NCI-H510A treated with DMSO at 0.1 percent for 48 hours (cell line): ENCODE measurements around the gene MYADM.

Source experiments
- DNase-seq: peaks from one replicate; lab custom pipeline; 2025; lab: John Stamatoyannopoulos, UW

MYADM gene

GRCh38 chr19:53885036-53885435 lies 17.4 kb downstream of the MYADM start:
- DNase-seq, result no peak

DNA sequence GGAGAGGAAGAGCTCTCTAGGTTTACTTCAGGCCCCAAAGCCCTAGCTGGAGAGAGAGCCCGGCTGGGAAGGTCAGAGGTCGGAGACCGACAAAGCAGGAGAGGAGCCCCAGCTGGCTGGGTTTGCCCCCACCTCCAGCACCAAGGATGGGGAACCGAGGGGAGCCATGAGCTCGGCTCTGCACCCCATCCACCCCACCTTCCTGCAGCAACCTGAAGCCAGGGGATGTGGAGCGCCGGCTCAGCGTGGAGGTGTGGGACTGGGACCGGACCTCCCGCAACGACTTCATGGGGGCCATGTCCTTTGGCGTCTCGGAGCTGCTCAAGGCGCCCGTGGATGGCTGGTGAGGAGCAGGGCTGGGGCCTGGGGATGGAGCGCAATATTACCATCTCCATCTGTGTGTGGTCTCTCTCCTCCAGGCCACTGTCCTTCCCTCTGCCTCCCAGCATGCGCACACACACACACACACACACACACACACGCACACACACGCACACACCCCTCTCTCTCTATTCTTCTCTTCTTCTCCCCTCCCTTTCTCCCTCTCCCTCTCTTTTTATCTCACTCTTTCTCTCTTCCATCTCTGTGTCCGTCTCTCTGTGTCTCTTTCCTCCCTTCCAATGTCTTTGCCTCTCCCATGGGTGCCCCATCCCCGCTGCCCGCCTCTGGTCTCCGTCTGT lies 24.8 kb downstream of the MYADM start:
- DNase-seq, result no peak

- DNase-seq, result no peak
Observed at GRCh38 chr19:53892981-53893325, 25.3 kb downstream of the MYADM start.

DNA sequence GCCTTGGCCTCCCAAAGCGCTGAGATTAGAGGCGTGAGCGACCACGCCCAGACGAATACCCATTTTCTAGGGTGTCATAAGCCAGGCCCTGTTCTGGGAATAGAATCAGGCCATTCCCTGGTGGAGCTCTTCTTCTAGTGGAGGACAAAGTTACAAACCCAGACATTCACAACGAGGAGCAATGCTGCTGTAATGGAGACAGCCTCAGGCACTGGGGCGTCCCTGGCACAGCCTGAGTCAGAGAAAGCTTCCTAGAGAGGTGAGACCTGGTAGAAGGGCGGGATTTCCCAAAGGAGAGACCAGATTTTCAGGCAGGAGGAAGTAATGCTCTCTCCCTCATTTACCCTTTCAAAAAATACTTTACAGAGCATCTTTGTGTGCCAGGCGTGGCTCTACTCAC lies 27.0 kb downstream of the MYADM start:
- DNase-seq, result no peak

DNA sequence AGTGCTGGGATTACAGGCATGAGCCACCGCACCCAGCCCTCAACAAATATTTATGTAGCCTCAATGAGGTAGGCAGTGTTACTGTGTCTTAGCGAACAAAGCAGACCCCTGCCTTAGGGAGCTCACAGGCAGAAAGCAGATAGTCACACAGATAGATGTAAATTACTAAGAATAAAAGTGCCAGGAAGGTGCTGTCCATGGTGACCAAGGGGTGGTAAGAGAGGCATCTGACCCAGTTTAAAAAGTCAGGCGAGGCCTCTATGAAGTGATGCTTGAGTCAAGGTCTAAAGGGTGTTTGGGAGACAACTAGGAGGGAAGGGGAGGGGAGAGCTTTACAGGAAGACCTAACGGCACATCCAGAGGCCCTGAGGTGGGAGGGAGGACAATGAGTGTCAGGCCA lies 29.0 kb downstream of the MYADM start:
- DNase-seq, result no peak

DNA sequence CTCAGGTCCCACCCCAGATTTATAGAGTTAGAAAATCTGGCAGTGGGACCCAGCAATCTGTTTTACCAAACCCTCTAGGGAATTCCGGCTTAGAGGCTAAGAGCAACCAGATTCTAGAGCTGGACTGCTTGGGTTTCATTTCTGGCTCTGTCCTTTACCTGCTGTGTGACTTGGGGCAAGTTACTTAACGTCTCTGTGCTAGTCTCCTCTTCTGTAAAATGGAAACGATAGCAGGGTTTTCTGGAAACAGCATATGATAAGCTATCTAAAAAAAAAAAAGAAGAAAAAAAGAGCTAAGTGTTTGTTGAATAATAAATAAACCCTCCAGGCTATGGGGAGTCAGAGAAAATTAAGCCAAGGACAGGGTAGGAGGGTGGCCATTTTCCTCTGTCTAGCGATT lies 29.8 kb downstream of the MYADM start:
- no peak for DNase-seq

- DNase-seq, result no peak
Observed at GRCh38 chr19:53898166-53898565, 30.5 kb downstream of the MYADM start.

- no peak for DNase-seq
Observed at GRCh38 chr19:53898636-53899341, 31.1 kb downstream of the MYADM start.

- no peak for DNase-seq
Observed at GRCh38 chr19:53900191-53900860, 32.6 kb downstream of the MYADM start.

DNA sequence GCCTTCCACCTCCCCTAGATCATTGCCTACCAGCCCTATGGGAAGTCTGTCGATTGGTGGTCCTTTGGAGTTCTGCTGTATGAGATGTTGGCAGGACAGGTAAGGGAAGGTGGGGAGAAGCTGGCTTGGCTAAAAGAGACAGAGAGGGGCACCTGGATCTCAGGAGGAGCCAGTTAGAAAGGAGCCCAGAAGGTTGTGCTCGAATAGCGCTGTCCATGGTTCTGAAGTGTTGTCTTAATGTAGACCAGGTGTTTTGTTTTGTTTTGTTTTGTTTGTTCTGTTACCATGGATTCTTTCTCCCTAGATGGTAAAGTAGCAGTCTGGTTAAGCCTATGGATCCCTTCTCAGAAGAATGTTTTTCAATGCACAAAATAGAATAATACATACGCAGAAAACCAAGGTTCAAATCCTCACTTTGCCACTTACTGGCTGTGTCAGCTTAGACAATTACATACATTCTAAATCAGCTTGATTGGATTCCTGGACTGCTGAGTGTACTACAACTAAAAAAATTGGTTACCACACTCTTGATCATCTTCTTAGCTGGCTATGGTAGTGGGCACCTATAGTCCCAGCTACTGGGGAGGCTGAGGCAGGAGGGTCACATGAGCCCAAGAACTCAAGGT lies 35.5 kb downstream of the MYADM start:
- DNase-seq, result no peak

DNA sequence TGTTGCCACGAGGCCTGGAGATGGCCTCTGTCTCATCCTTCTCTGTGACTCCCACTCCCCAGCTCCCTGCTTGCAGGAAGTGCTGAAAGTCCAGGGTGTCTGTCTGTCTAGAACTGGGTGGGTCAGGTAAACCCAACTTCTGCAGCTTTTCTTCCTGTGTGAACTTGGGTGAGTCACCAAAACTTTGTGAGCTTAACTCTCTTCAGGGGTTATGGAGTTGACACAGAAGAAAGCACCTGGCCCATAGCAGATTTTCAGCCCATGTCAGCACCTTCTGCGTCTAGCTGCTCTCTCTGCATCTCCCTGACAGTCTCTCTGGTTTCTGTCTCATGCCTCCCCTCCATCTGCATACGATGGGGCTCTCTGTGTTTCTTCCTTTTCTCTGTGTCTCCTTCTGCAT lies 37.2 kb downstream of the MYADM start:
- no peak for DNase-seq

- DNase-seq, result no peak
Observed at GRCh38 chr19:53905787-53906186, 38.1 kb downstream of the MYADM start.

DNA sequence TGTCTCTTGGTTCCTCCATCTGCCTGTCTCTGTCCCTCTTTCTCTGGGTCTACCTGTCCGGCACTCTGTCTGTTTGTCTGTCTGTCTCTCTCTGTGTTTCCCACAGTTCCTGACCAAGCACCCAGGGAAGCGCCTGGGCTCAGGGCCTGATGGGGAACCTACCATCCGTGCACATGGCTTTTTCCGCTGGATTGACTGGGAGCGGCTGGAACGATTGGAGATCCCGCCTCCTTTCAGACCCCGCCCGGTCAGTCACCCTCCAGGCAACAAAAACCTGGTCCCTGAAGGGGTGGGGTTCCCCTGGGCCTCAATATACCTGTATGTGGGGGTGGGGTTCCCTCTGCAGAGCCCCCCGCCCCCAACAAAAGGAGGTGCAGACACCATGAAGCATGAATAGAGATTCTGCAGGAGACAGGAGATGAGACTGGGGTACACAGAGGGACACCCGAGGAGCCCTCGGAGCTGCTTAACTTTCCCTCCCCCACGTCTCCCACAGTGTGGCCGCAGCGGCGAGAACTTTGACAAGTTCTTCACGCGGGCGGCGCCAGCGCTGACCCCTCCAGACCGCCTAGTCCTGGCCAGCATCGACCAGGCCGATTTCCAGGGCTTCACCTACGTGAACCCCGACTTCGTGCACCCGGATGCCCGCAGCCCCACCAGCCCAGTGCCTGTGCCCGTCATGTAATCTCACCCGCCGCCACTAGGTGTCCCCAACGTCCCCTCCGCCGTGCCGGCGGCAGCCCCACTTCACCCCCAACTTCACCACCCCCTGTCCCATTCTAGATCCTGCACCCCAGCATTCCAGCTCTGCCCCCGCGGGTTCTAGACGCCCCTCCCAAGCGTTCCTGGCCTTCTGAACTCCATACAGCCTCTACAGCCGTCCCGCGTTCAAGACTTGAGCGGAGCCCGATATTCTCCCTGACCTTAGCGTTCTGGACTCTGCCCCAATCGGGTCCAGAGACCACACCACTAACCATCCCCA lies 38.8 kb downstream of the MYADM start:
- no peak for DNase-seq

DNA sequence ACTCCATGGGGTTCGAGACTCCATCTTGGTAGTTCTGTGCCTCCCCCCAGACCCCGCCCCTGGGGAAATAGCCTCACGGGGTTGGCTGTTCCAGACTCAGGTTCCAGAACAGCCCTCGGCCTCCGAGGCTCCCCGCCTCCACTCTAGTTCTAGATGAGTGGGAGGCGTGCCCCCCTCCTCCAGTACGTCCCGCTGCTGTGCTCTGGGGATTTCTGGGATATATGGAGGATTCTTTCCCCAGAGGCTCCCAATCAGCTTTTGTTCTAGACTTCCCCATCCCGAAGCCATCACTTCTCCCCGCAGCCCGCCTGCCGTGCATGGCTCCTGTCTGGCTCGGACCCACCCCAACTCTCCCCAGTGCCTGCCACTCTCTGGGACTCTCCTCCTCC lies 39.5 kb downstream of the MYADM start:
- no peak for DNase-seq

GRCh38 chr19:53907690-53908089 lies 40.0 kb downstream of the MYADM start:
- no peak for DNase-seq

DNA sequence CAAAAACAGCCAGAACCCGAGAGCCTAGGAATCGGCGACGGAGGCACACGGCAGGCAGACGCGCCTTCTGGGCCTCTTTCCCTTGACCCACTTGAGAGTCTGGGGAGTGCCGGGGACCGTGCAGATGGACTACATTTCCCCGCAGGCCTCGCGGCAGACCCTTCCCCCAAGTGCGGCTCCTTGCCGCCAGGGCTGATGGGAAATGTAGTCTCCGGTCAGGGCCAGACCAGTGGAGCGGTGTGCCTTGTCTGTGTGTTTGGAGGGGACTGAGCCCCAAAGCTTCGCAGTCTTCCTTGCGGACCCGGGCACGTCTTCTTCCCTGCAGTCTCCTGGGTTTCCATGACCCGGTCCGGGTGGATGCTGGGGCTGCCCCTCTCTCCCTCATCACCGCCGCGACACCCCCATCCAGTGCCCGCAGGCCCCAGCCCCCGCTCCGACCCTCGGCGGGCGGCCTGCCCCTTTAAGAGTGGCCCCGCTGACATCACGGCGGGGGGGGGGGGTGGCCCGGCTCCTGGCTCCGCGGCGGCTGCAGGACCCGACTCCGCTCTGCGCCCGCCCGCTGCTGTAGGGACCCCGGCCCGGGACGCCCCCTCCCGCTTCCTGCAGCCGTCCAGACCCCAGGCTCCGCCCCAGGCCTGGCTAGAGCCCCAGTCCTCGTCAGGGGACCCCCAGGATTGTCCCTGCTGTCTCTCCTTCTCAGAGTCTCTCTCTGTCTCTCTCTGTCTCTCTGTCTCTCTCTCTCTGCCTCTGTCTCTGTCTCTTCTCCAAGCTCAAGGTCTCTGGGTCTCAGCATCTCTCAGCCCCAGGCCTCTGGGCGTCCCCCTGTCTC lies 40.6 kb downstream of the MYADM start:
- DNase-seq, result no peak

DNA sequence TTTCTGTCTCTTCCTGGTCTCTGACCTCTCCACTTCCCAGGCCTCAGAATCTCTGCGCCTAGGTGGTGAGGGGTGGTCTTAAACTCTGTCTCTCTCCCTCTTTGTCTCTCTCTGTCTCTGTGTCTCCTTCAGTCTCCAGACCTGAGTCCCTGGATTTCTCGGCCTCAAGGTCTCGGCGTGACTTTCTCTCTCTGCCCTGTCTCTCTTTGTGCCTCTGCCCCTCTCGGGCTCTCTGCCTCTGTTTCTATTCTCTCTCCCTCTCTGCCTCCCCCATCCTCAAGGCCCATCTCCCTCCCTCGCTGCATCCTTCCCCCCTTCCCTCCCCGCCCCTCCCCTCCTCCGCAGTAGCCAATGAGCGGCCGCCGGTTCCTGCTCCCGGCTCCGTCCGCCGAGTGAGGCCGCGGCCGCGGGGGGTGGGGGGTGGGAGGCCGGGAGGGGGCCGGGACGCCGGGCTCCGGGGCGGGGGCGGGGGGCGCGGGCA lies 41.3 kb downstream of the MYADM start, which contains the start of gene CACNG7:
Gene CACNG7 (plus strand): TSS at position 344 of the 481 bp plus-strand sequence. CDS start 3,554 bp downstream, outside the sequence.
- no peak for DNase-seq

DNA sequence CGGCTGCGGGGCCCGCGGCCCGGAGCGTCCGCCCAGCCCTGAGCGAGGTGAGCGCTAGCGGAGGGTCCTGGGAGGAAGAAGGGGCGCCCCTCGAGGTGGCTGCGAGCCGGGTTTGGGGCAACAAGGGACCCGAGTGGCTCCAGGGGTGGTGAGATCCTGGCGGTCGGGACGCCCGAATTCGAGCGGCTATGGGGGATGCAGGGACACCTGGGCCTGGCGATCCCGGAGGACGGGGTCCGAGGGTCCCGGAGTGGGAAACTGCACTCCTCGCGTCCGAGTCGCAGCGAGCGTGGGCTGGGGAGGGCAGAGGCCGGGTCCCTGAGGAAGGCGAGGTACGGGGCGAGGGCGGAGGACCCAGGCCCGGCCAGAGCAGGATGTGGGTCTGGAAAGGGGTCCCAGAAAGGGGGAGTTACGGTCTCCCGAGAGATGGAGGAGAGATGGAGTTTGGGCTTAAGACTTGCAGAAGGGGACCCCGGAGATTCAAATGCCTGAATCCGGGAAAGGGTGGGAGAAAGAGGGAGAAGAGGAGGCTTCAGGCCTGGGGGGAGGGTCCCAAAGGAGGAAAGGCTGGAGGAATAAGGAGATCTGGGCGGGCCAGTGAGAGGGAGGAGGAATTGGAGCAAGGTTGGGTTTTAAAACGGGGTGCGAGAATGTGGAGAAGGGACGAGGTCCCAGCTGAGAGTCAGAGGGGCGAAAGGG lies 41.9 kb downstream of the MYADM start:
- DNase-seq, result no peak

DNA sequence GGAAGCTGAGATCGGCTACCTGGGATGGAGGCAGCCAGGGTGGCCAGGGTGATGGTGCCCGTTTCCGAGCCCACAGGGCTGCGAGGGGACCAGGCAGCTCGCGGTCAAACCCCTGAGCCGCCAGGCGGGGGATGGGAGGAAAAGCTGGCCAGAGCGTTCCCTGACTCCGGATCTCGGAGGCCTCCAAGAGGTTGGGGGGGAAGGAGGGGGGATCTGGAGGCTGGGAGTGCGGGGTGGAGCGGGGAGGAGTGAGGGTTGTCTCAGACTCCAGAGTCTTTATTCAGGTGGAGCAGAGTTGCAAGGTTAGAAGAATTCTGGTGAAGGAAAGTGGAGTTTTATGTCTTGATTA lies 42.5 kb downstream of the MYADM start:
- DNase-seq, result no peak

DNA sequence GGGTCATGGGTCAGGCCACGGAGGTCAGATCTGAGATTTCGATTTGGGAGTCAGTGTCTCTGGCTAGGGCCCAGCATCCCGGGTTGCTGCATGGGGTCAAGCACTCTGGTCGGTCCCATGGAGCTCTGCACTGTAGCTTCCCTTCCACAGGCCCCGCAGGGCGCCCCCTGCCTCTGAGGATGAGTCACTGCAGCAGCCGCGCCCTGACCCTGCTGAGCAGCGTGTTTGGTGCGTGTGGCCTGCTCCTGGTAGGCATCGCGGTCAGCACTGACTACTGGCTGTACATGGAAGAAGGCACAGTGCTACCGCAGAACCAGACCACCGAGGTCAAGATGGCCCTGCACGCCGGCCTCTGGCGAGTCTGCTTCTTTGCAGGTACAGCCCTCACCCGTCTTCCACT lies 45.0 kb downstream of the MYADM start:
- DNase-seq, result no peak
